ENCODE data around the gene PRG2.

DNA sequence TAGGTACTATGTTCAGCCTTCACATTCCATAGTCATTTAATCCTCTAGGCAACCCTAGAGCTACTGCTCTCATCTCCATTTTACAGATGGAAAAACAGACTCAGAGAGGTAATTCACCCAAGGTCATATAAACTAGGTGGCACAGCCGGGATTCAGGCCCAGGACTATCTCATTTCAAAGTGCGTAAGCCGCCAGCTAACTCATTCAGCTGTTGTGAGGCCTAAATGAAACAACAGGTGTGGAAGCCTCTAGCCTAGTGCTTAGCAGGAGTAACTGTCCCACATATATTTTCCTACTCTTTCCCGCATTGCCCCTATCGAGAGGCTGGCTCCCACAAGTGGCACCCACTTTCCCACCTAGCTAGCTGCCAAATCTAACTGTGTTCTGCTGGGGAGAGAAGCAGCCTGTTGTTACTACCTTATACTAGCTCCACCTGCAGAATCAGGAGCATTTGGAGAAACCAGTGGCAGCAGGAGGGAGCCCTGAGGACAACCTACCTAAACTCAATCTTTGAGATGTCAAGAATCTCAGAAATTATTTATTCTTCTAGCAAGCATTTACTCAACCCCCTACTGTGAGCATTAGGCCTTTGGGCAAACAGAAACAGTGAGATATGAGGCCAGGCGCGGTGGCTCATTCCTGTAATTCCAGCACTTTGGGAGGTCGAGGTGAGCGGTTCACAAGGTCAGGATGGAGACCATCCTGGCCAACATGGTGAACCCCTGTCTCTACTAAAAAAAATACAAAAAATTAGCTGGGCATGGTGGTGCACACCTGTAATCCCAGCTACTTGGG, 30.4 kb downstream of the PRG2 start:
- no peak for TF ChIP-seq CTCF (conservative IDR thresholded peaks at IDR 0.05; ENCODE audit: low read length)
- TF ChIP-seq EZH2phosphoT487 (IDR thresholded peaks at IDR 0.05; ENCODE audit: borderline replicate concordance, low read depth, low read length), result no peak
